HEK293 (cell line): ENCODE measurements around the gene SETD7.

Experiments
- CTCF ChIP-seq: fragments of 450-650 bp; formaldehyde crosslinking; IDR thresholded peaks from 2 replicates; pipeline ENCODE4 v1.5.1; 2016; ENCODE audit warnings: missing biosample characterization, missing genetic modification characterization
- OVOL3 ChIP-seq: fragments of 450-650 bp; formaldehyde crosslinking; IDR thresholded peaks from 2 replicates; pipeline ENCODE4 v1.5.1; 2016; ENCODE audit warnings: missing biosample characterization, missing genetic modification characterization
- REST ChIP-seq: fragments of 450-650 bp; formaldehyde crosslinking; IDR thresholded peaks from 2 replicates; pipeline ENCODE4 v1.5.1; 2016; ENCODE audit warnings: missing biosample characterization, missing genetic modification characterization
- SETDB1 ChIP-seq: IDR thresholded peaks from one replicate; pipeline ENCODE4 v1.6.1; 2017; ENCODE audit warnings: mild to moderate bottlenecking, low read length, moderate library complexity, mixed read lengths; ENCODE audit not compliant: insufficient read length
- TCF7L2 ChIP-seq: IDR thresholded peaks from 2 replicates; pipeline ENCODE4 v1.6.1; 2011; ENCODE audit warnings: low read depth, mild to moderate bottlenecking, inconsistent platforms, low read length, moderate library complexity, borderline replicate concordance
- ZBTB44 ChIP-seq: fragments of 450-650 bp; IDR thresholded peaks from 2 replicates; pipeline ENCODE4 v1.5.1; 2018; ENCODE audit warnings: missing biosample characterization, mild to moderate bottlenecking, missing genetic modification characterization
- ZFP69B ChIP-seq: fragments of 450-650 bp; formaldehyde crosslinking; IDR thresholded peaks from 2 replicates; pipeline ENCODE4 v1.5.1; 2016; ENCODE audit warnings: missing biosample characterization, missing genetic modification characterization
- TF ChIP-seq, protein P1 (sequence below): fragments of 450-650 bp; formaldehyde crosslinking; IDR thresholded peaks from 2 replicates; pipeline ENCODE4 v1.5.1; 2016; ENCODE audit warnings: missing biosample characterization, missing genetic modification characterization

DNA sequence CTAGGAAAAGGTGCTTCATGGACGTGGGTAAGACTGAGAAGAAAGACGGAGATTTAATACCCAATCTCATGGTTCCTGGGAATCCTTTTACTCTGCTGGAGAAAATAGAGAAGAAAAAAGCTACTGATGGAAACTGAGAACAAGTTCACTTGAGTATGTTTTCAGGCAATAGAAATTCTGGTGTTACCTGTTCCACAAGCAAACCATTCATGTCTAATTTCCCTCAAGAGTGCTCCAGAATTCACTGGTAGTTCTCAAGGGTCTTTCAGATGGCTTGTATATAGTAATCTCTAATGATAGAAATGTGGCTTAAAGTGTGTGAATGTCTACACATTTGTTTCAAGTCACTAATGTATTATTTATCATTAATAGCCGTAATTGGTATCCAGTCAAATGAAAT is 22.5 kb downstream of the SETD7 start:
- TF ChIP-seq CTCF (tag by site-specific recombination) (no peak), REST (tag by site-specific recombination) (no peak), OVOL3 (tag by site-specific recombination) (no peak), ZFP69B (tag by site-specific recombination) (no peak), SETDB1 (no peak), ZBTB44 (tag by site-specific recombination) (no peak), TCF7L2 (no peak)
- TF ChIP-seq, protein P1, sequence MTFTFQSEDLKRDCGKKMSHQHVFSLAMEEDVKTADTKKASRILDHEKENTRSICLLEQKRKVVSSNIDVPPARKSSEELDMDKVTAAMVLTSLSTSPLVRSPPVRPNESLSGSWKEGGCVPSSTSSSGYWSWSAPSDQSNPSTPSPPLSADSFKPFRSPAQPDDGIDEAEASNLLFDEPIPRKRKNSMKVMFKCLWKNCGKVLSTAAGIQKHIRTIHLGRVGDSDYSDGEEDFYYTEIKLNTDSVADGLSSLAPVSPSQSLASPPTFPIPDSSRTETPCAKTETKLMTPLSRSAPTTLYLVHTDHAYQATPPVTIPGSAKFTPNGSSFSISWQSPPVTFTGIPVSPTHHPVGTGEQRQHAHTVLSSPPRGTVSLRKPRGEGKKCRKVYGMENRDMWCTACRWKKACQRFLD (tag by site-specific recombination), result no peak
